ENCODE measurements around the gene C16orf86.

The C16orf86 gene

GRCh38 chr16:67652578-67653127 is 14.0 kb upstream of the C16orf86 start:
- no peak for TF ChIP-seq CTCF (IDR thresholded peaks at IDR 0.05; ENCODE audit: unreplicated experiment in 3 of 3)
- H3K9me3 Mint-ChIP-seq = no peaks in the 10 kb centered on the region
- H3K27ac Mint-ChIP-seq = no peak overlapping the region

GRCh38 chr16:67653128-67653788 is 13.4 kb upstream of the C16orf86 start:
- H3K9me3 Mint-ChIP-seq = no peaks in the 10 kb centered on the region
- TF ChIP-seq CTCF (IDR thresholded peaks at IDR 0.05; ENCODE audit: unreplicated experiment in 3 of 3) = peak in 2 of 3 experiments; percentile 37 to 39
- H3K4me3 Mint-ChIP-seq = peak overlapping the region; percentile 83 to 88 (median 84)
- H3K27ac Mint-ChIP-seq = no peak overlapping the region
- no peaks in the 10 kb centered on the region for H3K36me3 Mint-ChIP-seq (ENCODE audit: low read depth)
- peaks cover 51% of the 10 kb centered on the region for H3K27me3 Mint-ChIP-seq (ENCODE audit: low read depth)
- no peaks in the 10 kb centered on the region for H3K4me1 Mint-ChIP-seq

More at GRCh38 chr16:67652578-67653127, 14.0 kb upstream of the C16orf86 start:
- no peak overlapping the region for H3K4me3 Mint-ChIP-seq
- H3K36me3 Mint-ChIP-seq (ENCODE audit: low read depth) = no peaks in the 10 kb centered on the region
- peaks cover 51% of the 10 kb centered on the region for H3K27me3 Mint-ChIP-seq (ENCODE audit: low read depth)
- no peaks in the 10 kb centered on the region for H3K4me1 Mint-ChIP-seq

- H3K4me1 Mint-ChIP-seq = no peaks in the 10 kb centered on the region
- no peaks in the 10 kb centered on the region for H3K9me3 Mint-ChIP-seq
Observed at GRCh38 chr16:67653789-67654402, 12.7 kb upstream of the C16orf86 start.

GRCh38 chr16:67654403-67654911 is 12.2 kb upstream of the C16orf86 start:
- H3K36me3 Mint-ChIP-seq (ENCODE audit: low read depth) = no peaks in the 10 kb centered on the region
- peaks cover 51% of the 10 kb centered on the region for H3K27me3 Mint-ChIP-seq (ENCODE audit: low read depth)
- no peak for TF ChIP-seq CTCF (IDR thresholded peaks at IDR 0.05; ENCODE audit: unreplicated experiment in 3 of 3)
- no peak overlapping the region for H3K27ac Mint-ChIP-seq
- no peaks in the 10 kb centered on the region for H3K4me1 Mint-ChIP-seq
- no peaks in the 10 kb centered on the region for H3K9me3 Mint-ChIP-seq
- H3K4me3 Mint-ChIP-seq = peak overlapping the region; percentile 48 to 64 (median 58)

More at GRCh38 chr16:67653789-67654402, 12.7 kb upstream of the C16orf86 start:
- no peak for TF ChIP-seq CTCF (IDR thresholded peaks at IDR 0.05; ENCODE audit: unreplicated experiment in 3 of 3)
- H3K36me3 Mint-ChIP-seq (ENCODE audit: low read depth) = no peaks in the 10 kb centered on the region
- H3K27me3 Mint-ChIP-seq (ENCODE audit: low read depth) = peaks cover 51% of the 10 kb centered on the region
- H3K27ac Mint-ChIP-seq = no peak overlapping the region
- peak overlapping the region; percentile 83 to 88 (median 84) for H3K4me3 Mint-ChIP-seq

GRCh38 chr16:67655363-67655762 is 11.3 kb upstream of the C16orf86 start:
- Mint-ChIP-seq H3K27ac (no peak overlapping the region), H3K36me3 (ENCODE audit: low read depth) (no peaks in the 10 kb centered on the region), H3K27me3 (ENCODE audit: low read depth) (peaks cover 42% of the 10 kb centered on the region), H3K4me3 (peak overlapping the region; percentile 52 to 66 (median 58)), H3K4me1 (no peaks in the 10 kb centered on the region), H3K9me3 (no peaks in the 10 kb centered on the region)
- TF ChIP-seq CTCF (IDR thresholded peaks at IDR 0.05; ENCODE audit: unreplicated experiment in 3 of 3) = no peak
